RWPE1 (cell line): ENCODE measurements around the gene RILPL2.
A peak's percentile ranks its signal among the peaks of the same experiment; 100 is the strongest.

Experiments used
- CTCF ChIA-PET: fragments of 350-600 bp; sonication (Branson Sonifier 250); formaldehyde crosslinking; extraction: SDS; loops from one replicate; lab custom pipeline; 2021; lab: Yijun Ruan, JAX
- POLR2A ChIA-PET: fragments of 400-600 bp; formaldehyde crosslinking; extraction: SDS; loops from one replicate; lab custom pipeline; 2020; ENCODE audit warnings: antibody characterized with exemption; ENCODE audit not compliant: low non-redundant PET; lab: Yijun Ruan, JAX
- DNase-seq: peaks from one replicate; pipeline ENCODE4 v3.0.0; 2012; ENCODE audit warnings: low spot score
- H3K27ac ChIP-seq: fragments of 450-650 bp; 2 replicates; pipeline ENCODE4 v1.5.1; 2017
- CTCF ChIP-seq: fragments of 450-650 bp; conservative IDR thresholded peaks from 2 replicates; pipeline ENCODE4 v1.5.1; 2017; ENCODE audit warnings: low read depth, mild to moderate bottlenecking

RILPL2 gene

GRCh38 chr12:123401753-123402683 lies 34.5 kb downstream of the RILPL2 start:
- DNase-seq: no peak
- ChIA-PET POLR2A (no interaction called here), CTCF (no interaction called here)
- H3K27ac ChIP-seq: peak overlapping the region; percentile 6; the same call in 1 of the 2 replicates
- TF ChIP-seq CTCF: no peak

GRCh38 chr12:123399255-123399617 lies 37.2 kb downstream of the RILPL2 start:
- ChIA-PET CTCF (no interaction called here), POLR2A (no interaction called here)
- DNase-seq: no peak
- TF ChIP-seq CTCF: no peak
- H3K27ac ChIP-seq: peak overlapping the region; percentile 37

GRCh38 chr12:123398550-123399254 lies 37.8 kb downstream of the RILPL2 start:
- ChIA-PET CTCF (no interaction called here), POLR2A (no interaction called here)
- DNase-seq: no peak
- peak overlapping the region; percentile 37 for H3K27ac ChIP-seq
- no peak for TF ChIP-seq CTCF

- peak overlapping the region; percentile 37 for H3K27ac ChIP-seq
- ChIA-PET CTCF (interaction anchor here (0.7 kb wide), 1 partner anchor 70 kb away, joined by 4 read pairs; no protein-coding TSS in a partner anchor), POLR2A (no interaction called here)
- no peak for DNase-seq
- no peak for TF ChIP-seq CTCF
Measured at GRCh38 chr12:123398177-123398549, 38.3 kb downstream of the RILPL2 start.

- TF ChIP-seq CTCF: no peak
- DNase-seq: no peak
- POLR2A ChIA-PET: no interaction called here
- CTCF ChIA-PET: interaction anchor here (0.7 to 0.8 kb wide), 2 partner anchors 70 to 130 kb away, joined by 4 to 5 read pairs; no protein-coding TSS in a partner anchor
- H3K27ac ChIP-seq: no peak overlapping the region
Measured at GRCh38 chr12:123397400-123397799, 39.1 kb downstream of the RILPL2 start.

GRCh38 chr12:123396954-123397353 lies 39.5 kb downstream of the RILPL2 start:
- no peak overlapping the region for H3K27ac ChIP-seq
- TF ChIP-seq CTCF: no peak
- CTCF ChIA-PET: interaction anchor here (0.8 kb wide), 1 partner anchor 129 kb away, joined by 5 read pairs; no protein-coding TSS in a partner anchor
- POLR2A ChIA-PET: no interaction called here
- DNase-seq: no peak
